ENCODE data around the gene INSIG2. TPM values are rescaled to one million over a fixed set of nuclear protein-coding genes. Genes with fewer than 3 reads are reported as not detected.

Gene INSIG2
- total and polyA plus RNA-seq, 2 of the 4 experiments (the other 2 are of a cell fraction) = 9.1 to 11.7 TPM

- no peak overlapping the region for H2AK5ac ChIP-seq (ENCODE audit: low read depth, low read length)
- no peak overlapping the region for H4K5ac ChIP-seq (ENCODE audit: low read depth, low read length)
- no peaks in the 10 kb centered on the region for H3K9me3 ChIP-seq (ENCODE audit: control insufficient read depth, insufficient read depth, low read length)
- H3K4ac ChIP-seq (ENCODE audit: low read depth, low read length) = no peak overlapping the region
- in situ Hi-C loops (cut with MboI; ENCODE audit: low sequenced_read_pairs) = no loop called here
- H2BK15ac ChIP-seq (ENCODE audit: low read depth, low read length) = no peak overlapping the region
- POLR2A ChIA-PET (ENCODE audit: unreplicated experiment) = no interaction called here
- no peak for DNase-seq
- TF ChIP-seq CTCF (conservative IDR thresholded peaks at IDR 0.05; ENCODE audit: low read depth, low read length) (no peak), MXI1 (IDR thresholded peaks at IDR 0.05; ENCODE audit: borderline replicate concordance, low read depth, low read length) (no peak), RAD21 (IDR thresholded peaks at IDR 0.05; ENCODE audit: low read length) (no peak), BHLHE40 (IDR thresholded peaks at IDR 0.05; ENCODE audit: low read depth, low read length) (no peak), NFE2L2 (IDR thresholded peaks at IDR 0.05; ENCODE audit: low read depth, low read length) (no peak), RFX5 (IDR thresholded peaks at IDR 0.05; ENCODE audit: low read depth, low read length) (no peak), SMC3 (IDR thresholded peaks at IDR 0.05; ENCODE audit: low read depth, low read length) (no peak), CEBPB (IDR thresholded peaks at IDR 0.05; ENCODE audit: low read depth, low read length) (no peak), POLR2A (IDR thresholded peaks at IDR 0.05; ENCODE audit: low read depth, low read length) (no peak), RCOR1 (IDR thresholded peaks at IDR 0.05; ENCODE audit: insufficient replicate concordance, low read length) (no peak), MAZ (IDR thresholded peaks at IDR 0.05; ENCODE audit: borderline replicate concordance, low read depth, low read length) (no peak), CHD1 (IDR thresholded peaks at IDR 0.05; ENCODE audit: low read depth, low read length) (no peak), USF2 (IDR thresholded peaks at IDR 0.05; ENCODE audit: low read depth, low read length) (no peak), FOS (IDR thresholded peaks at IDR 0.05; ENCODE audit: low read depth, low read length) (no peak), ELK1 (IDR thresholded peaks at IDR 0.05; ENCODE audit: borderline replicate concordance, low read depth, low read length) (no peak), MAFK (IDR thresholded peaks at IDR 0.05; ENCODE audit: low read depth, low read length) (no peak)
- no peak overlapping the region for H2AK9ac ChIP-seq (replicated peaks; ENCODE audit: low read depth, low read length, poor library complexity)
- peaks cover 2% of the 10 kb centered on the region; the same call in 1 of the 2 replicates for H3K27me3 ChIP-seq (ENCODE audit: control insufficient read depth, insufficient read depth, low read length)
- no peak overlapping the region for H3K27ac ChIP-seq (ENCODE audit: insufficient read depth, low read length)
- no peak overlapping the region for H4K8ac ChIP-seq (ENCODE audit: low read depth in 2 of 2, low read length in 2 of 2)
- 80% methylated on average over 1 of the region's 8 CpGs; no CpG with 5 or more reads in 1 of the 2 experiments for WGBS, 2 experiments (ENCODE audit: extremely low coverage in 2 of 2, insufficient read length in 1 of 2)
- H3K18ac ChIP-seq (ENCODE audit: low read depth, low read length) = no peak overlapping the region
- H3K9ac ChIP-seq (ENCODE audit: low read depth, low read length) = no peak overlapping the region
- no peak overlapping the region for H3K56ac ChIP-seq (ENCODE audit: extremely low read depth, insufficient read depth, low read length)
- H3K9me1 ChIP-seq (ENCODE audit: insufficient read depth, low read length) = no peaks in the 10 kb centered on the region
- no peak overlapping the region for H2BK120ac ChIP-seq (ENCODE audit: low read depth, low read length)
- no peak overlapping the region for H2BK5ac ChIP-seq (ENCODE audit: low read depth, low read length, poor library complexity, severe bottlenecking)
- BruUV-seq (replicated peaks) = no TSS peak
- H2BK20ac ChIP-seq (ENCODE audit: low read depth, low read length) = no peak overlapping the region
- ATAC-seq (ENCODE audit: low read depth) = no peak; the same call in 1 of the 2 replicates
- no peak overlapping the region for H3K4me3 ChIP-seq (ENCODE audit: insufficient read depth, low read depth, low read length)
- CTCF ChIA-PET = no interaction called here
- no peaks in the 10 kb centered on the region for H3K36me3 ChIP-seq (ENCODE audit: control insufficient read depth, insufficient read depth, low read length)
- dilution Hi-C loops (cut with HindIII; ENCODE audit: low sequenced_read_pairs, unreplicated experiment) = no loop called here
- intact Hi-C loops (cut with micrococcal nuclease) = no loop called here
- no peak overlapping the region for H4K91ac ChIP-seq (ENCODE audit: insufficient read depth, low read depth, low read length)
- H3K4me2 ChIP-seq (ENCODE audit: low read depth, low read length) = no peak overlapping the region
- H2AFZ ChIP-seq (replicated peaks; ENCODE audit: low read length, poor library complexity) = no peak overlapping the region
- peaks cover 2% of the 10 kb centered on the region; the same call in 1 of the 2 replicates for H3K4me1 ChIP-seq (ENCODE audit: control insufficient read depth, insufficient read depth, low read length)
- no peak overlapping the region for H3K14ac ChIP-seq (replicated peaks; ENCODE audit: low read depth, low read length)
- no peaks in the 10 kb centered on the region for H4K20me1 ChIP-seq (ENCODE audit: insufficient read depth, low read length)
- H3K79me1 ChIP-seq (ENCODE audit: low read depth in 1 of 2, low read length in 2 of 2) = no peaks in the 10 kb centered on the region
- no peak overlapping the region for H3K23ac ChIP-seq (ENCODE audit: low read depth, low read length)
These were observed 36.1 kb downstream of the INSIG2 start for GRCh38 chr2:118124288-118124891.
